Breast epithelium (tissue), 4 donors: Measurements from ENCODE around the gene LITAF. TPM values are rescaled to one million over a fixed set of nuclear protein-coding genes. Genes with fewer than 3 reads are reported as not detected.

ENCODE experiments used
- DNase-seq, 2 donors: peaks; one replicate each; pipeline ENCODE4 v3.0.0-alpha.2; 2019; ENCODE audit warnings: low spot score in 2 of 2
- H3K27ac ChIP-seq, 2 donors: fragments of 200-600 bp; sonication (generic) in 1 of 2; one replicate each; pipeline ENCODE4 v1.5.1; 2016 to 2019; ENCODE audit warnings: mild to moderate bottlenecking in 1 of 2
- H3K27me3 ChIP-seq, 2 donors: fragments of 200-600 bp; sonication (generic) in 1 of 2; one replicate each; pipeline versions ENCODE4 v1.5.1 to v1.6.0; 2017 to 2019; ENCODE audit warnings: control low read depth in 1 of 2, mild to moderate bottlenecking in 1 of 2
- H3K36me3 ChIP-seq: fragments of 200-600 bp; one replicate; pipeline ENCODE4 v1.5.1; 2019
- H3K4me1 ChIP-seq, 2 donors: fragments of 200-600 bp; sonication (generic); one replicate each; pipeline ENCODE4 v1.5.1; 2016 to 2019; ENCODE audit warnings: control low read depth in 1 of 2
- H3K4me3 ChIP-seq, 3 donors: fragments of 200-600 bp; sonication (generic); 1 replicate in 2 of 3; 2 replicates in 1 of 3; pipeline ENCODE4 v1.5.1; 2016 to 2019; ENCODE audit warnings: mild to moderate bottlenecking in 3 of 3, moderate library complexity in 2 of 3
- H3K9me3 ChIP-seq, 2 donors: fragments of 200-600 bp; sonication (generic) in 1 of 2; one replicate each; pipeline ENCODE4 v1.5.1; 2016 to 2019; ENCODE audit warnings: control low read depth in 1 of 2
- POLR2A ChIP-seq: fragments of 450-650 bp; IDR thresholded peaks from one replicate; pipeline ENCODE4 v1.6.1; 2016; ENCODE audit warnings: antibody characterized with exemption, mild to moderate bottlenecking, moderate library complexity
- POLR2AphosphoS5 ChIP-seq, 3 donors: sonication (generic); formaldehyde crosslinking; IDR thresholded peaks; one replicate each; pipeline ENCODE4 v1.6.1; 2017; ENCODE audit warnings: antibody characterized with exemption in 3 of 3
- intact Hi-C: fragments of 100-400 bp; cut with DNase I; formaldehyde crosslinking; loops from one replicate; pipeline ENCODE4 v1.15.1; 2023; ENCODE audit warnings: low total_unique reads
- total RNA-seq, 3 donors: library from RNA; depleted of rRNA; stranded (reverse); fragments of >200 nt; gene quantifications; one replicate each; pipeline ENCODE4 v1.1.0, GENCODE V29; 2016
- TF ChIP-seq, protein P1 (sequence below), 3 donors: fragments of 450-650 bp; IDR thresholded peaks; one replicate each; pipeline ENCODE4 v1.5.1; 2016 to 2017; ENCODE audit warnings: antibody characterized with exemption in 3 of 3, mild to moderate bottlenecking in 3 of 3, moderate library complexity in 3 of 3

LITAF gene
- total RNA-seq, 3 donors from 2014 or later: 50.6 to 109 (median 59.0) TPM

DNA sequence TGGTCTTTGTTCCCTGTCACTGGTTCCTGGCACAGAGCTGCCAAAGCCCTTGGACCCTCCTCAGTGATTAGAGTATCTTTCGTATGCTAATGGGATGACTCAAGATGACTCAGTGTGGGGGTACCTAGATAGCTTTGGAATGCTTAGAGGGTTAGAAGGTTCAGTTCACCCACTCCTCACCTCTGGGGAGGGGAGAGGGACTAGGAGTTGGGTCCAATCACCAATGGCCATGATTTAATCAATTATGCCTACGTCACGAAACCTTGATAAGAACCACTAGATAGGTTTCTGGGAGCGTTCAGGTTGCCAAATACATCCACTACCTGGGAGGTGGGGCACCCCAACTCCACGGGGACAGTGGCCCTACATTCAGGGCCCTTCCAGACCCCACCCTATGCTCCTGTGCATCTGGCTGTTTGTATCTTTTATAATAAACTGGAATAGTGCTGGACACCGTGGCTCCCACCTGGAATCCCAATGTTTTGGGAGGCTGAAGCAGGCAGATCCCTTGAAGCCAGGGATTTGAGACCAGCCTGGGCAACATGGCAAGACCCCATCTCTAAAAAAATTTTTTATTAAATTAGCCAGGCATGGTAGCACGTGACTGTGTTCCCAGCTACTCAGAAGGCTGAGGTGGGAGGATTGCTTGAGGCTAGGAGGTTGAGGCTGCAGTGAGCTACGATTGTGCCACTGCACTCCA is 29.2 kb upstream of the LITAF start:
- H3K27me3 ChIP-seq: no peaks in the 10 kb centered on the region
- TF ChIP-seq POLR2AphosphoS5 (IDR thresholded peaks at IDR 0.05) (no peak), POLR2A (no peak)
- TF ChIP-seq, protein P1, sequence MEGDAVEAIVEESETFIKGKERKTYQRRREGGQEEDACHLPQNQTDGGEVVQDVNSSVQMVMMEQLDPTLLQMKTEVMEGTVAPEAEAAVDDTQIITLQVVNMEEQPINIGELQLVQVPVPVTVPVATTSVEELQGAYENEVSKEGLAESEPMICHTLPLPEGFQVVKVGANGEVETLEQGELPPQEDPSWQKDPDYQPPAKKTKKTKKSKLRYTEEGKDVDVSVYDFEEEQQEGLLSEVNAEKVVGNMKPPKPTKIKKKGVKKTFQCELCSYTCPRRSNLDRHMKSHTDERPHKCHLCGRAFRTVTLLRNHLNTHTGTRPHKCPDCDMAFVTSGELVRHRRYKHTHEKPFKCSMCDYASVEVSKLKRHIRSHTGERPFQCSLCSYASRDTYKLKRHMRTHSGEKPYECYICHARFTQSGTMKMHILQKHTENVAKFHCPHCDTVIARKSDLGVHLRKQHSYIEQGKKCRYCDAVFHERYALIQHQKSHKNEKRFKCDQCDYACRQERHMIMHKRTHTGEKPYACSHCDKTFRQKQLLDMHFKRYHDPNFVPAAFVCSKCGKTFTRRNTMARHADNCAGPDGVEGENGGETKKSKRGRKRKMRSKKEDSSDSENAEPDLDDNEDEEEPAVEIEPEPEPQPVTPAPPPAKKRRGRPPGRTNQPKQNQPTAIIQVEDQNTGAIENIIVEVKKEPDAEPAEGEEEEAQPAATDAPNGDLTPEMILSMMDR (IDR thresholded peaks at IDR 0.05): no peak
- DNase-seq: no peak
- H3K27ac ChIP-seq: no peak overlapping the region
- no peaks in the 10 kb centered on the region for H3K9me3 ChIP-seq
- intact Hi-C loops: no loop called here
- H3K36me3 ChIP-seq: no peaks in the 10 kb centered on the region
- no peak overlapping the region for H3K4me3 ChIP-seq
- peaks cover 0 to 5% of the 10 kb centered on the region in 2 donors for H3K4me1 ChIP-seq

DNA sequence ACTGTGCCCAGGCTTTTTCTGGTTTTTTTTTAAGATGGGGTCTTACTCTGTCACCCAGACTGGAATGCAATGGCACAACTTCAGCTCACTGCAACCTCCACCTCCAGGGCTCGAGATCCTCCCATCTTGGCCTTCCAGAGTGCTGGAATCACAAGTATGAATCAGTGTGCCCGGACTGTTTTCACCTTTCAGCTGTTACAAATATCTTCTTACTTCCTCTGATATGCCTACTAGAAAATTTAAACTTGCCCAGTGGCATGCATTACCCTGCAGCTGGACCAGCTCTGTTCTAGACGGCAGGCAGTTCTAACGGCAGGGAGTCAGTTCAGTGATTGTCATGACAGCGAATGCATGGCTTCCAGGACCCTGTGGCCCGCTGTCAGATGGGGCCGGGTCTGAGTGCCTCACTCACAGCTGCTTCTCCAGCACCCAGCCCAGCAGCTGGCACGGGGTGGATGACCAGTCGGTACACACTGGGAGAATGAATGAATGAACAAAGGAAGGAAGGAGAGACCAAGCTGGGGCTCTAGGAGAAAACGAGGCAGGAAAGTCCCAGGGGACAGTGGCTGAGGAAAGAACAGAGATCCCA is 28.0 kb upstream of the LITAF start:
- intact Hi-C loops: no loop called here

DNA sequence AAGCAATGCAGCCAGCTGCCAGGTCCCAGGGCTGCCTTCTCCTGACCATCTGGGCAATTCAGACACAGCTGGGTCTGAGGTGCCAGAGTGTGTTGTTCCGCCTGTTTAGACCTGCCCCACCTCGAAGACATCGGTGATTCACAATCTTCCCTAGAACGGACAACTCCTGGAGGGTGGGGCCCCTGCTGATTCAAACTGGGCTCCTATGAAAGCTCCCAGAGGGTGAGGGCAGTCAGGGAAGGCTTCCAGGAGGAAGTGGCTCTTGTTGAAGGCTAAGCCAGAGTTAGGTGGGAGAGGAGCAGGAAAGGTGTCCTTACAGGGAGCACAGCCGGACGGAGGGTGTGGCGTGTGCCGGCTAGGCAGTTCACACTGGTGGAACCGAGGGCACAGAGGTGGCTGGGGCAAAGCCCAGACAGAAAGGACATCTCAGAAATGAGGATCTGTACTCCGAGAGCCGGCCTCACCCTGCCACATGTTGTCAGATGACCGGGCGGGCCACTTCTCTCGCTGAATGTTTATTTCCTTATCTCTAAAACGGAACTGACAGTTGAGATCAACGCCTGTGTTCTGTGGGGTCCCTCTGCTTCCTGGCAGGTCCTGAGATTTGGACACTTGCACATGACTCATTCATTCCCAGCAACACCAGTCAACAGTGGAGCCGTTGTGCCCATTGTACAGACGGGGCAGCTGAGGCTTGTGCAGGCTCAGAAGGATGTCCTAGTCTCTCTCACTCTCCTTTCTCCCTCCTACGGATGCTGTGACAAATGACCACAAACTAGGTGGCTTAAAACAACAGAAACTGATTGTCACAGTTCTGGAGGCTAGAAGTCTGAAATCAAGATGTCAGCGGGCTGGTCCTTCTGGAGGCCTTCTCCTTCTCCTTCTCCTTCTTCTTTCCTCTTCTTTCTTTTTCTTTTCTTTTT is 26.9 kb upstream of the LITAF start:
- peak overlapping the region; percentile 57 to 89 for H3K27ac ChIP-seq
- H3K4me3 ChIP-seq: no peak overlapping the region
- no peak for DNase-seq
- H3K4me1 ChIP-seq: peaks cover 0 to 9% of the 10 kb centered on the region in 2 donors
- intact Hi-C loops: no loop called here
- no peaks in the 10 kb centered on the region for H3K36me3 ChIP-seq
- TF ChIP-seq, protein P1 (IDR thresholded peaks at IDR 0.05): no peak
- peak in 1 of 3 donors; percentile 12 for TF ChIP-seq POLR2AphosphoS5 (IDR thresholded peaks at IDR 0.05)
- no peaks in the 10 kb centered on the region for H3K9me3 ChIP-seq
- no peaks in the 10 kb centered on the region for H3K27me3 ChIP-seq

More for the DNA sequence above, 28.0 kb upstream of the LITAF start:
- Histone ChIP-seq H3K9me3 (no peaks in the 10 kb centered on the region), H3K27ac (no peak overlapping the region), H3K27me3 (no peaks in the 10 kb centered on the region), H3K4me1 (peaks cover 0 to 8% of the 10 kb centered on the region in 2 donors), H3K4me3 (no peak overlapping the region), H3K36me3 (no peaks in the 10 kb centered on the region)
- DNase-seq: no peak
- TF ChIP-seq POLR2A: no peak
- TF ChIP-seq POLR2AphosphoS5 (IDR thresholded peaks at IDR 0.05): no peak
- TF ChIP-seq, protein P1 (IDR thresholded peaks at IDR 0.05): no peak

DNA sequence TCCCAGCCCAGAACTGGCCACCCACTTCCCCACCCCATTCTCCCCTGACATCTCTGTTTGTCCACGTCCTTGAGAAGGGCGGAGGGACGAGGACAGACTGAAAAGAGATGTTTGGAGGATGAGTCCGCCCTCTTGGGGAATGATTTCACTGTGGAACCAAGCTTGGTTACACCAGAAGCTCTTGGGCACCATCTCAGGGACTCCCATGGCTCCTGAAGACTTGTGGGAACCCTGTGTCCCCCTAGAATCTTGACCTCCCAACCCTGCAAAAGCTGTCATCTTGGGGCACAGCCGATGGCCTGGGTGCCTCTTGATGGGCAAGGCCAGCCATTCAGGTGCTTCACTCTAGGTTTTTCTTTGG is 25.9 kb upstream of the LITAF start:
- no peak for DNase-seq
- TF ChIP-seq POLR2A: no peak
- no peak for TF ChIP-seq POLR2AphosphoS5 (IDR thresholded peaks at IDR 0.05)
- TF ChIP-seq, protein P1 (IDR thresholded peaks at IDR 0.05): no peak

More for the DNA sequence above, 25.9 kb upstream of the LITAF start:
- intact Hi-C loops: no loop called here
- H3K36me3 ChIP-seq: no peaks in the 10 kb centered on the region
- no peaks in the 10 kb centered on the region for H3K9me3 ChIP-seq
- H3K27me3 ChIP-seq: no peaks in the 10 kb centered on the region
- peaks cover 0 to 4% of the 10 kb centered on the region in 2 donors for H3K4me1 ChIP-seq
- peak overlapping the region; percentile 55 to 89 for H3K27ac ChIP-seq
- no peak overlapping the region for H3K4me3 ChIP-seq
